Measurements from ENCODE around the gene RICTOR. TPM values are rescaled to one million over a fixed set of nuclear protein-coding genes. Genes with fewer than 3 reads are reported as not detected.

Gene RICTOR
- total RNA-seq, 2 experiments from 2014 or later, result 125 TPM

GRCh38 chr5:39019254-39019653 lies 54.9 kb downstream of the RICTOR start:
- Mint-ChIP-seq H3K27ac (peak overlapping the region; percentile 37), H3K4me1 (ENCODE audit: low read depth) (peaks cover 85% of the 10 kb centered on the region), H3K9me3 (no peaks in the 10 kb centered on the region), H3K4me3 (no peak overlapping the region), H3K36me3 (ENCODE audit: low read depth) (peaks cover 77% of the 10 kb centered on the region), H3K27me3 (no peaks in the 10 kb centered on the region)
- peaks cover 38% of the 10 kb centered on the region for H3K36me3 ChIP-seq (ENCODE audit: insufficient read depth, low read length)
- POLR2A ChIA-PET, result no interaction called here
- no peak overlapping the region for H3K4me3 ChIP-seq (ENCODE audit: low read length)
- H3K27me3 ChIP-seq (ENCODE audit: control insufficient read depth in 1 of 2, insufficient read depth in 2 of 2, low read length in 2 of 2), result no peaks in the 10 kb centered on the region
- H3K27ac ChIP-seq (ENCODE audit: low read depth in 1 of 2, low read length in 2 of 2), result no peak overlapping the region
- no peaks in the 10 kb centered on the region for H3K9me3 ChIP-seq (ENCODE audit: control insufficient read depth in 1 of 2, insufficient read depth in 1 of 2, low read length in 2 of 2)
- CTCF ChIA-PET, result no interaction called here
- no peak for TF ChIP-seq CTCF (IDR thresholded peaks at IDR 0.05)
- ATAC-seq (ENCODE audit: poor library complexity) (no peak), DNase-seq (no peak)
- intact Hi-C loops (cut with DNase I, micrococcal nuclease), result loop anchor here in 1 of 2 experiments (5.0 kb wide), 1 partner anchor 38 kb away; no protein-coding TSS in a partner anchor
- peaks cover 12% of the 10 kb centered on the region for H3K4me1 ChIP-seq (ENCODE audit: insufficient read depth, low read length)

GRCh38 chr5:39017504-39017903 lies 56.7 kb downstream of the RICTOR start:
- H3K36me3 Mint-ChIP-seq (ENCODE audit: low read depth), result peaks cover 94% of the 10 kb centered on the region
- no peak overlapping the region for H3K27ac ChIP-seq (ENCODE audit: low read depth in 1 of 2, low read length in 2 of 2)
- peaks cover 4% of the 10 kb centered on the region for H3K4me1 ChIP-seq (ENCODE audit: insufficient read depth, low read length)
- peak overlapping the region; percentile 20 for H3K27ac Mint-ChIP-seq
- CTCF ChIA-PET, result interaction anchor here (1.3 kb wide), 1 partner anchor 13 kb away, joined by 3 read pairs; no protein-coding TSS in a partner anchor
- no peak for ATAC-seq (ENCODE audit: poor library complexity)
- no peak for TF ChIP-seq CTCF (IDR thresholded peaks at IDR 0.05)
- H3K36me3 ChIP-seq (ENCODE audit: insufficient read depth, low read length), result peaks cover 49% of the 10 kb centered on the region
- no peaks in the 10 kb centered on the region for H3K27me3 Mint-ChIP-seq
- POLR2A ChIA-PET, result no interaction called here
- H3K27me3 ChIP-seq (ENCODE audit: control insufficient read depth in 1 of 2, insufficient read depth in 2 of 2, low read length in 2 of 2), result no peaks in the 10 kb centered on the region
- intact Hi-C loops (cut with DNase I, micrococcal nuclease), result loop anchor here in 1 of 2 experiments (5.0 kb wide), 1 partner anchor 40 kb away; no protein-coding TSS in a partner anchor
- H3K4me3 ChIP-seq (ENCODE audit: low read length), result no peak overlapping the region
- DNase-seq, result no peak
- H3K4me1 Mint-ChIP-seq (ENCODE audit: low read depth), result peaks cover 68% of the 10 kb centered on the region
- peaks cover 0 to 3% of the 10 kb centered on the region in 2 experiments for H3K9me3 ChIP-seq (ENCODE audit: control insufficient read depth in 1 of 2, insufficient read depth in 1 of 2, low read length in 2 of 2)
- peaks cover 3% of the 10 kb centered on the region for H3K9me3 Mint-ChIP-seq
- H3K4me3 Mint-ChIP-seq, result no peak overlapping the region

GRCh38 chr5:39016587-39017275 lies 57.5 kb downstream of the RICTOR start:
- ChIA-PET POLR2A (interaction anchor here (0.6 kb wide), 1 partner anchor 81 kb away, joined by 3 read pairs; no protein-coding TSS in a partner anchor), CTCF (interaction anchor here (1.3 kb wide), 1 partner anchor 13 kb away, joined by 3 read pairs; no protein-coding TSS in a partner anchor)
- no peak for DNase-seq
- ATAC-seq (ENCODE audit: poor library complexity), result no peak
- Mint-ChIP-seq H3K27me3 (no peaks in the 10 kb centered on the region), H3K9me3 (peaks cover 7% of the 10 kb centered on the region), H3K36me3 (ENCODE audit: low read depth) (peaks cover 95% of the 10 kb centered on the region), H3K27ac (peak overlapping the region; percentile 43), H3K4me3 (no peak overlapping the region), H3K4me1 (ENCODE audit: low read depth) (peaks cover 60% of the 10 kb centered on the region)
- intact Hi-C loops (cut with DNase I, micrococcal nuclease), result loop anchor here in 1 of 2 experiments (5.0 kb wide), 1 partner anchor 41 kb away; no protein-coding TSS in a partner anchor
- Histone ChIP-seq H3K27me3 (ENCODE audit: control insufficient read depth in 1 of 2, insufficient read depth in 2 of 2, low read length in 2 of 2) (no peaks in the 10 kb centered on the region), H3K27ac (ENCODE audit: low read depth in 1 of 2, low read length in 2 of 2) (no peak overlapping the region), H3K36me3 (ENCODE audit: insufficient read depth, low read length) (peaks cover 55% of the 10 kb centered on the region), H3K9me3 (ENCODE audit: control insufficient read depth in 1 of 2, insufficient read depth in 1 of 2, low read length in 2 of 2) (peaks cover 0 to 9% of the 10 kb centered on the region in 2 experiments), H3K4me3 (ENCODE audit: low read length) (no peak overlapping the region), H3K4me1 (ENCODE audit: insufficient read depth, low read length) (no peaks in the 10 kb centered on the region)
- TF ChIP-seq CTCF (IDR thresholded peaks at IDR 0.05), result no peak
